GM12878 (cell line): Measurements from ENCODE around the gene LRP1.

ENCODE experiments used
- ATF2 ChIP-seq: IDR thresholded peaks from 2 replicates; pipeline ENCODE4 v1.6.1; 2012; ENCODE audit warnings: low read length, inconsistent platforms
- BACH1 ChIP-seq: fragments of 450-650 bp; IDR thresholded peaks from 2 replicates; pipeline ENCODE4 v1.6.1; 2017; ENCODE audit warnings: mild to moderate bottlenecking, borderline replicate concordance
- CHD2 ChIP-seq: IDR thresholded peaks from 2 replicates; pipeline ENCODE4 v1.6.1; 2011; ENCODE audit warnings: low read depth, low read length, improper control_type of control experiment, borderline replicate concordance
- CTCF ChIP-seq, 3 experiments: IDR thresholded peaks in 2 of 3; conservative IDR thresholded peaks in 1 of 3; 2 replicates each; pipeline ENCODE4 v1.5.1; 2011; ENCODE audit warnings: low read depth in 3 of 3, low read length in 3 of 3, mild to moderate bottlenecking in 3 of 3, control low read depth in 2 of 3, moderate library complexity in 2 of 3, inconsistent platforms in 1 of 3, mixed read lengths in 1 of 3; ENCODE audit not compliant: control insufficient read depth in 2 of 3, insufficient read depth in 1 of 3; ENCODE audit errors: extremely low read depth in 1 of 3
- ESRRA ChIP-seq: IDR thresholded peaks from 2 replicates; pipeline ENCODE4 v1.6.1; 2012; ENCODE audit warnings: mild to moderate bottlenecking, low read length, improper control_type of control experiment
- JUND ChIP-seq: IDR thresholded peaks from 2 replicates; pipeline ENCODE4 v1.6.1; 2012; ENCODE audit warnings: low read depth, mild to moderate bottlenecking, low read length, improper control_type of control experiment, moderate library complexity
- MAX ChIP-seq: IDR thresholded peaks from 2 replicates; pipeline ENCODE4 v1.6.1; 2012; ENCODE audit warnings: low read depth, low read length, improper control_type of control experiment
- NFIC ChIP-seq: IDR thresholded peaks from 2 replicates; pipeline ENCODE4 v1.6.1; 2012; ENCODE audit warnings: low read depth, mild to moderate bottlenecking, inconsistent platforms, low read length, moderate library complexity
- RBBP5 ChIP-seq: fragments of 200-600 bp; sonication (generic); conservative IDR thresholded peaks from 2 replicates; pipeline ENCODE4 v1.6.1; 2016
- RELA ChIP-seq: fragments of 450-650 bp; IDR thresholded peaks from 2 replicates; pipeline ENCODE4 v1.8.0; 2014; ENCODE audit warnings: borderline replicate concordance; ENCODE audit not compliant: partially characterized antibody
- RFX5 ChIP-seq: IDR thresholded peaks from 2 replicates; pipeline ENCODE4 v1.6.1; 2011; ENCODE audit warnings: low read depth, low read length, improper control_type of control experiment
- SKIL ChIP-seq: fragments of 450-650 bp; IDR thresholded peaks from 2 replicates; pipeline ENCODE4 v1.6.1; 2017; ENCODE audit warnings: mild to moderate bottlenecking, low read depth, inconsistent platforms; ENCODE audit not compliant: poor library complexity, severe bottlenecking

DNA sequence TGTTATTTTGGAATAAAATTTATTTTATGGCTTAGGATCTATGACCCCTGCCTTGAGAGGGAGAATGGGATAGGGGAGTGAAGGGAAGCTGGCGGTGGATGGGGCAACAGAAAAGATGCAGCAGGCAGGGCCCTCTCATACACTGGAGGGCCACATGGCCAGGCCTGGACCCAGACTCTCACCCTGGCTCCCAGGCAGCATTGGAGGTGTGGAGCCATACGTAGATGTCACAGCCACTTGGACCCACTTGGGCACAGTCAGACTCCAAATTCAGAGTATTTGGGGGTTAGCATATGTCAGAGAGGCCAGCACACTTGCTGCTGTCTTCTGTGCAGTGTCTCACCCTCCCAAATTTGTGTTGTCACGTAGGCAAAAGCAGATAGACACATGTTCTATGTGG is 32.8 kb upstream of the LRP1 start:
- TF ChIP-seq CTCF (IDR thresholded peaks at IDR 0.05 in 2 of 3, conservative IDR thresholded peaks at IDR 0.05 in 1 of 3; ENCODE audit: control insufficient read depth in 2 of 3, extremely low read depth in 1 of 3, insufficient read depth in 1 of 3, low read depth in 3 of 3, low read length in 3 of 3) = no peak
- TF ChIP-seq NFIC = no peak
- no peak for TF ChIP-seq ATF2
- no peak for TF ChIP-seq ESRRA
- no peak for TF ChIP-seq BACH1
- no peak for TF ChIP-seq RELA
- no peak for TF ChIP-seq JUND
- TF ChIP-seq RBBP5 = no peak
- TF ChIP-seq SKIL = no peak
- TF ChIP-seq CHD2 = no peak
- TF ChIP-seq RFX5 = no peak
- no peak for TF ChIP-seq MAX
